Stimulated activated CD4-positive, alpha-beta T cell treated with anti-CD3 and anti-CD28 coated beads, TNF-alpha, amount 100 ng/mL, for 4 hours (primary cell): ENCODE measurements around the gene PCNX2.

Experiments
- DNase-seq, 3 experiments: peaks; one replicate each; pipeline ENCODE4 v3.0.0-alpha.2; 2020; ENCODE audit warnings: low read depth in 3 of 3

Gene PCNX2

GRCh38 chr1:233060461-233060994 is 235.0 kb downstream of the PCNX2 start:
- no peak for DNase-seq

- no peak for DNase-seq
Measured at GRCh38 chr1:233057836-233058235, 237.7 kb downstream of the PCNX2 start.

GRCh38 chr1:233055879-233056641 is 239.5 kb downstream of the PCNX2 start:
- no peak for DNase-seq

- no peak for DNase-seq
Measured at GRCh38 chr1:233045588-233045987, 249.9 kb downstream of the PCNX2 start.

- no peak for DNase-seq
Measured at GRCh38 chr1:233042834-233043233, 252.7 kb downstream of the PCNX2 start.

- no peak for DNase-seq
Measured at GRCh38 chr1:233040494-233040893, 255.0 kb downstream of the PCNX2 start.

GRCh38 chr1:233038581-233038980 is 256.9 kb downstream of the PCNX2 start:
- no peak for DNase-seq

GRCh38 chr1:233037843-233038242 is 257.7 kb downstream of the PCNX2 start:
- no peak for DNase-seq

- DNase-seq, result no peak
Measured at GRCh38 chr1:233034836-233035235, 260.7 kb downstream of the PCNX2 start.

GRCh38 chr1:233033361-233033760 is 262.2 kb downstream of the PCNX2 start:
- DNase-seq, result no peak

GRCh38 chr1:233032916-233033315 is 262.6 kb downstream of the PCNX2 start:
- no peak for DNase-seq

GRCh38 chr1:233031521-233031920 is 264.0 kb downstream of the PCNX2 start:
- DNase-seq, result no peak

- no peak for DNase-seq
Measured at GRCh38 chr1:233027046-233027445, 268.5 kb downstream of the PCNX2 start.

GRCh38 chr1:233025567-233025966 is 270.0 kb downstream of the PCNX2 start:
- no peak for DNase-seq

- DNase-seq, result no peak
Measured at GRCh38 chr1:233025157-233025556, 270.4 kb downstream of the PCNX2 start.

GRCh38 chr1:233024199-233024598 is 271.3 kb downstream of the PCNX2 start:
- DNase-seq, result no peak

GRCh38 chr1:233022246-233022645 is 273.3 kb downstream of the PCNX2 start:
- DNase-seq, result no peak

- no peak for DNase-seq
Measured at GRCh38 chr1:233020426-233020825, 275.1 kb downstream of the PCNX2 start.

GRCh38 chr1:233019778-233020325 is 275.7 kb downstream of the PCNX2 start:
- no peak for DNase-seq

GRCh38 chr1:233019083-233019482 is 276.4 kb downstream of the PCNX2 start:
- no peak for DNase-seq

- no peak for DNase-seq
Measured at GRCh38 chr1:233016798-233017197, 278.7 kb downstream of the PCNX2 start.

- DNase-seq, result no peak
Measured at GRCh38 chr1:233015965-233016364, 279.6 kb downstream of the PCNX2 start.

GRCh38 chr1:233012021-233012420 is 283.5 kb downstream of the PCNX2 start:
- no peak for DNase-seq
